Measurements from ENCODE around the gene XRCC3. TPM values are rescaled to one million over a fixed set of nuclear protein-coding genes. Genes with fewer than 3 reads are reported as not detected.

XRCC3 gene
- total and polyA plus RNA-seq, 2 experiments from 2014 or later: 20.4 to 72.9 TPM

- Mint-ChIP-seq H3K9me3 (no peaks in the 10 kb centered on the region), H3K27ac (no peak overlapping the region), H3K27me3 (ENCODE audit: insufficient read depth, low read depth, poor library complexity) (peaks cover 18% of the 10 kb centered on the region), H3K4me3 (peak overlapping the region; percentile 77), H3K36me3 (ENCODE audit: low read depth) (peaks cover 11% of the 10 kb centered on the region; the same call in 2 of the 3 replicates), H3K4me1 (peaks cover 28% of the 10 kb centered on the region)
- peak overlapping the region; percentile 90 for H3K4me2 ChIP-seq
- peaks cover 72% of the 10 kb centered on the region for H3K79me2 ChIP-seq (replicated peaks; ENCODE audit: insufficient read depth)
- H3K27ac ChIP-seq (ENCODE audit: low read depth): no peak overlapping the region
- peak overlapping the region; percentile 74 for H3K4me3 ChIP-seq
- peaks cover 18% of the 10 kb centered on the region for H4K20me1 ChIP-seq (replicated peaks; ENCODE audit: insufficient read depth)
- DNase-seq (ENCODE audit: low spot score) (no peak), ATAC-seq (no peak)
- TF ChIP-seq EZH2phosphoT487 (IDR thresholded peaks at IDR 0.05; ENCODE audit: unreplicated experiment) (no peak), NANOG (IDR thresholded peaks at IDR 0.05; ENCODE audit: borderline replicate concordance) (no peak), ZNF462 (CRISPR knock-in tag; IDR thresholded peaks at IDR 0.05) (no peak), REST (IDR thresholded peaks at IDR 0.05; ENCODE audit: unreplicated experiment) (no peak), ETS1 (IDR thresholded peaks at IDR 0.05) (no peak)
- TF ChIP-seq, protein P1, sequence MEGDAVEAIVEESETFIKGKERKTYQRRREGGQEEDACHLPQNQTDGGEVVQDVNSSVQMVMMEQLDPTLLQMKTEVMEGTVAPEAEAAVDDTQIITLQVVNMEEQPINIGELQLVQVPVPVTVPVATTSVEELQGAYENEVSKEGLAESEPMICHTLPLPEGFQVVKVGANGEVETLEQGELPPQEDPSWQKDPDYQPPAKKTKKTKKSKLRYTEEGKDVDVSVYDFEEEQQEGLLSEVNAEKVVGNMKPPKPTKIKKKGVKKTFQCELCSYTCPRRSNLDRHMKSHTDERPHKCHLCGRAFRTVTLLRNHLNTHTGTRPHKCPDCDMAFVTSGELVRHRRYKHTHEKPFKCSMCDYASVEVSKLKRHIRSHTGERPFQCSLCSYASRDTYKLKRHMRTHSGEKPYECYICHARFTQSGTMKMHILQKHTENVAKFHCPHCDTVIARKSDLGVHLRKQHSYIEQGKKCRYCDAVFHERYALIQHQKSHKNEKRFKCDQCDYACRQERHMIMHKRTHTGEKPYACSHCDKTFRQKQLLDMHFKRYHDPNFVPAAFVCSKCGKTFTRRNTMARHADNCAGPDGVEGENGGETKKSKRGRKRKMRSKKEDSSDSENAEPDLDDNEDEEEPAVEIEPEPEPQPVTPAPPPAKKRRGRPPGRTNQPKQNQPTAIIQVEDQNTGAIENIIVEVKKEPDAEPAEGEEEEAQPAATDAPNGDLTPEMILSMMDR (conservative IDR thresholded peaks at IDR 0.05; ENCODE audit: low read depth in 2 of 2): no peak
- H3K4me1 ChIP-seq (ENCODE audit: insufficient read depth): peaks cover 4% of the 10 kb centered on the region; the same call in 1 of the 2 replicates
- peaks cover 6% of the 10 kb centered on the region; the same call in 1 of the 2 replicates for H3F3A ChIP-seq (replicated peaks; ENCODE audit: low read depth)
- no peaks in the 10 kb centered on the region for H3K9me2 ChIP-seq (ENCODE audit: insufficient read depth)
- H3K36me3 ChIP-seq (ENCODE audit: insufficient read depth): no peaks in the 10 kb centered on the region
- H2AFZ ChIP-seq: no peak overlapping the region
- H3K27me3 ChIP-seq (ENCODE audit: insufficient read depth): no peaks in the 10 kb centered on the region
Measured at GRCh38 chr14:103716091-103716801, 995 bp upstream of the XRCC3 start.

All from GM23338 (cell line).